Epithelial cell of proximal tubule (primary cell): Measurements from ENCODE around the gene CDH2. TPM values are rescaled to one million over a fixed set of nuclear protein-coding genes. Genes with fewer than 3 reads are reported as not detected.

Experiments used
- DNase-seq: peaks from one replicate; pipeline ENCODE4 v3.0.0-alpha.2; 2011; ENCODE audit warnings: low read depth
- H3K4me3 ChIP-seq: 2 replicates; pipeline ENCODE4 v1.5.1; 2011; ENCODE audit warnings: low read depth, mild to moderate bottlenecking, low read length
- total RNA-seq: library from RNA; depleted of rRNA; stranded (reverse); fragments of >200 nt; gene quantifications from 2 replicates; pipeline ENCODE4 v1.2.3, GENCODE V29; 2015
- TF ChIP-seq, protein P1 (sequence below): conservative IDR thresholded peaks from 2 replicates; pipeline ENCODE4 v1.5.1; 2012; ENCODE audit warnings: low read depth, mild to moderate bottlenecking, low read length

Gene CDH2
- total RNA-seq, 1 donor from 2014 or later, result 74.5 TPM

DNA sequence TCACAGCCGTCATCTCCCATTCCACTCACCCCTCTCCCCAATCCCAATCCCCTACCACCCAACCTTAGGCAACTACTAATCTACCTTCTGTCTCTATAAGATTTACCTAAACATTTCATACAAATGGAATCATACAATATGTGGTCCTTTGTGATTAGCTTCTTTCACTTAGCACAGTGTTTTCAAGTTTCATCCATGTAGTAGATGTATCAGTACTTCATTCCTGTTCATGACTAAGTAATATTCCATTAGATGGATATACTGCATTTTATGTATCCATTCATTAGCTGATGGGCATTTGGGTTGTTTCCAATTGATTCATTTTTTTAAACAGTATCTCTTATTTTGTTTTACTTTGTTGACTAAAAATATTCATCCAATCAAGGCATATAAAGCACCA lies 109.6 kb downstream of the CDH2 start:
- H3K4me3 ChIP-seq, result no peak overlapping the region
- DNase-seq, result no peak
- TF ChIP-seq, protein P1, sequence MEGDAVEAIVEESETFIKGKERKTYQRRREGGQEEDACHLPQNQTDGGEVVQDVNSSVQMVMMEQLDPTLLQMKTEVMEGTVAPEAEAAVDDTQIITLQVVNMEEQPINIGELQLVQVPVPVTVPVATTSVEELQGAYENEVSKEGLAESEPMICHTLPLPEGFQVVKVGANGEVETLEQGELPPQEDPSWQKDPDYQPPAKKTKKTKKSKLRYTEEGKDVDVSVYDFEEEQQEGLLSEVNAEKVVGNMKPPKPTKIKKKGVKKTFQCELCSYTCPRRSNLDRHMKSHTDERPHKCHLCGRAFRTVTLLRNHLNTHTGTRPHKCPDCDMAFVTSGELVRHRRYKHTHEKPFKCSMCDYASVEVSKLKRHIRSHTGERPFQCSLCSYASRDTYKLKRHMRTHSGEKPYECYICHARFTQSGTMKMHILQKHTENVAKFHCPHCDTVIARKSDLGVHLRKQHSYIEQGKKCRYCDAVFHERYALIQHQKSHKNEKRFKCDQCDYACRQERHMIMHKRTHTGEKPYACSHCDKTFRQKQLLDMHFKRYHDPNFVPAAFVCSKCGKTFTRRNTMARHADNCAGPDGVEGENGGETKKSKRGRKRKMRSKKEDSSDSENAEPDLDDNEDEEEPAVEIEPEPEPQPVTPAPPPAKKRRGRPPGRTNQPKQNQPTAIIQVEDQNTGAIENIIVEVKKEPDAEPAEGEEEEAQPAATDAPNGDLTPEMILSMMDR, result no peak

DNA sequence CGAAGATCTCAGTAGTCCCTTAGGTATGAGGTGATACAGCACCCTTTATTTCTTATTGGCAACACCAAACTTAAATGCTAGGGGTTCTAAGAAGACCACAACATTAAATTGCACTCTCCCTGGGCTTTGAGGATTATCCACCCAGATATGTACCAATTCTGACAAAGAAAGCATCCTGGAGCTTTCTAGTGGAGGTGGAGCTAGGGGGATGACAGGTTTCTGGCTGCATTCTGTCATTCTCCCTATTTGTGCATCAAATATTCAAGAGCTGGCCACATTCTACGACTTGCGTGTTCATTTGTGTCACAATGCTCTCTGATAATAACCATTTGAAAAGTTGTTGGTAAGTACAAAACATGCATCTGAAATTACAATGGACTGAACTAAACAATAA lies 111.1 kb downstream of the CDH2 start:
- DNase-seq, result no peak
- no peak overlapping the region for H3K4me3 ChIP-seq
- TF ChIP-seq, protein P1, result no peak

DNA sequence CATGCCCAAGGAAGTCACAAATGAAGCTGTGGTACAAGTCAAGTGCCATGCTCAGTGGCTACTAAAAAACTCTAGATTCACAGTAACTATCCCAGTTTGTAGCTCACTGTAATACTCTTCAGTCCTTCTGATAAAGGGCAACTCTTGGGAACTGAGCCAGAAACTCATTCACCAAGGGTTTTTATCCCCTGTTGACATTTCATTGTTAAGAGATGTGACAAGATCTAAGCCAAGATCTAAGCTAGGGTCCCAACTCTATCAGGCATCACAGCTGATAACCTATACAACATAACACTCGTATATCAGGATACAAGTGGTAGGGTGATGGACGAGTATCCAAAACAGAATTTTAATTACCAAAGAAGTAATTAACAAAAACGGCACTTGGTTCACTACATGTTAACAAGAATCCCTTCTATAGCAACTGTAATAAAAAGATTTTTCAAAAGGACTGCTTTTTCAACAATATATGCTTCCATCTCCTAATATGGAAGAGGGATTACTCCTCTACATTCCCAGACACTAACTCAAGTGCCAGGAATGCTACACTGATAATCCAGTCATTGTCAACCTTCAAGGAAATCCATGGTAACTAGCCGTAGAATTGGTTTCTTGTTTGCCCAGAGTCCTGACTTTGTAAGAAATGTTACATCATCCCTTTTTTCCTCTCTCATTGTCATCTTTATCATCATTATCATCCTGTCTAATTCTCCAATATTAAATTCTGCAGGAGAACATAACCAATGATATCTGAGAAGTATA lies 111.7 kb downstream of the CDH2 start:
- H3K4me3 ChIP-seq, result no peak overlapping the region
- TF ChIP-seq, protein P1, result no peak
- no peak for DNase-seq

DNA sequence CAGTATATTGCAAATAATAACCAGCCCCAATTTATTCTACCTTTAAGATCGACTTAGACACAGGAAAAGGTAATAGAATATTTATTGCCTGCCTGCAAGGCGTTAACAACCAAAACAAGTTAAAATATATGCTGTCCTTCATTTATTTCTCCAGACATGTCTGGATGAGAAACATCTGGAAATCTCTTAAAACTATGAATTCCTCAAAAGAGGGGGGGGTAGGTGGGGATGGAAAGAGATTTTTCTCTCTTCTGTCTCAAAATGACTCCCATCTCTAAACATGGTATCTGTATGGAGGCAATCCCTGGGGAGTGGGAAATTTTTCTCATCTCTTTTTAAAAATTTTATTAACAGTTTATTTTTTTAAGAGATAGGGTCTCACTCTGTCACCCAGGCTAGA lies 113.0 kb downstream of the CDH2 start:
- H3K4me3 ChIP-seq, result no peak overlapping the region
- TF ChIP-seq, protein P1, result no peak
- DNase-seq, result no peak

DNA sequence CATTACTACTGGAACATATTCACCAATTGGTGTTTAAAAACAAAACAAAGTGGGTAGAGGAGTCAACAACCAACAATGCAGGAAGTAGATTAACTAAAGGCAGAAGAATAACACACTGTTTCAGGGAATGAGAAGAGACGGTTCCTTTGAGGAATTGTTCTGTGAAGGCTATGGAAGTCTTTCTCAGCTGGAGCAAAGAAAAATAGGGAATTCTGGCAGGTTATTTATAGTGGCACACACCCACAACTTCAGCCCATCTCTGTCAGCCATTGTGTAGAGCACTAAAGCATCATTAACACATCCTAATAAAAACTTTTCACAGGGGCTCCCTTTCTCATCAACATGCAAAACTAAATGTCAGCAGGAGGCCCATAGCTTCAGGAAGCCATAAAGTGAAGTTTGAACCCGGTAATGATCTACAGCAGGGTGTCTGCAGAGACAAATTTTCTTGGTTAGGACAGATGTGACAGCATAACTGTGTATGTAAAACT lies 113.6 kb downstream of the CDH2 start:
- TF ChIP-seq, protein P1, result no peak
- H3K4me3 ChIP-seq, result no peak overlapping the region
- DNase-seq, result no peak

DNA sequence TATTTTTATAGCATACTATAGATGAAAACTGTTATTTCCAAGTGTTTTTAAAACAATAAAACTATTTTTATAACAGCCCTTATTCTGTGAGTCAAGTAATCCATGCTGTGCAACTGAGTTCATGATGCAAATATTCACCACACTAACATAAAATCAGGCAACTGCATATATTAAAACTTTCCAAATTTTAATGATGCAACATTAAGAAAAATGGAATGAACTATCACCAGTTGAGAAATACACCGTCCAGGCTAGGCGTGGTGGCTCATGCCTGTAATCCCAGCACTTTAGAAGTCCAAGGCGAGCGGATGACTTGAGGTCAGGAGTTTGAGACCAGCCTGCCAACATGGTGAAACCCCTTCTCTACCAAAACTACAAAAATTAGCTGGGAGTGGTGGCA lies 114.5 kb downstream of the CDH2 start:
- H3K4me3 ChIP-seq, result no peak overlapping the region
- TF ChIP-seq, protein P1, result no peak
- no peak for DNase-seq

DNA sequence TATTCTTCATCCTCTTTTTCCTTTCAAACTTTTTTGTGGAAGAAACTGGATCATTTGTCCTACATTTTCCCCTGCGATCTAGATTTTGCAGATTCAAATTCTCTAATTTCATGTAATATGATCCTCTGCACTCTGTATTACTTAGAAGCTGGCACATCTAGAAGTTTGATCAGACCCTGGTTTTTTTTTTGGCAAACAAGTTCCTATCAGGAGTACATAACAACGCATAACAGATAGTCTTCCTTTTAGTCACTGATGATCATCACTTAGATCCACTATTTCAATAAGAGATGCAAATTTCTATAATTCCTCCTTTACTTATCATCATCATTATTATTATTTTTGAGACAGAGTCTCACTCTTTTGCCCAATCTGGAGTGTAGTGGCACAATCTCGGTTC lies 117.1 kb downstream of the CDH2 start:
- TF ChIP-seq, protein P1, result no peak
- no peak for DNase-seq
- H3K4me3 ChIP-seq, result no peak overlapping the region
